D721Med (cell line): ENCODE measurements around the gene TATDN3.

Experiments
- DNase-seq: peaks from one replicate; pipeline ENCODE4 v3.0.0; 2011; ENCODE audit warnings: low spot score; ENCODE audit not compliant: insufficient read length
- FAIRE-seq: peaks from 2 replicates; lab custom pipeline; 2011; peaks lifted over from hg19 to GRCh38; lab: Jason Lieb, UNC
- TF ChIP-seq, protein P1 (sequence below): IDR thresholded peaks from 2 replicates; pipeline ENCODE4 v1.5.1; 2012; ENCODE audit warnings: mild to moderate bottlenecking, control low read depth; ENCODE audit not compliant: insufficient read depth; ENCODE audit errors: missing control alignments

Gene TATDN3, protein sequence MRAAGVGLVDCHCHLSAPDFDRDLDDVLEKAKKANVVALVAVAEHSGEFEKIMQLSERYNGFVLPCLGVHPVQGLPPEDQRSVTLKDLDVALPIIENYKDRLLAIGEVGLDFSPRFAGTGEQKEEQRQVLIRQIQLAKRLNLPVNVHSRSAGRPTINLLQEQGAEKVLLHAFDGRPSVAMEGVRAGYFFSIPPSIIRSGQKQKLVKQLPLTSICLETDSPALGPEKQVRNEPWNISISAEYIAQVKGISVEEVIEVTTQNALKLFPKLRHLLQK

DNA sequence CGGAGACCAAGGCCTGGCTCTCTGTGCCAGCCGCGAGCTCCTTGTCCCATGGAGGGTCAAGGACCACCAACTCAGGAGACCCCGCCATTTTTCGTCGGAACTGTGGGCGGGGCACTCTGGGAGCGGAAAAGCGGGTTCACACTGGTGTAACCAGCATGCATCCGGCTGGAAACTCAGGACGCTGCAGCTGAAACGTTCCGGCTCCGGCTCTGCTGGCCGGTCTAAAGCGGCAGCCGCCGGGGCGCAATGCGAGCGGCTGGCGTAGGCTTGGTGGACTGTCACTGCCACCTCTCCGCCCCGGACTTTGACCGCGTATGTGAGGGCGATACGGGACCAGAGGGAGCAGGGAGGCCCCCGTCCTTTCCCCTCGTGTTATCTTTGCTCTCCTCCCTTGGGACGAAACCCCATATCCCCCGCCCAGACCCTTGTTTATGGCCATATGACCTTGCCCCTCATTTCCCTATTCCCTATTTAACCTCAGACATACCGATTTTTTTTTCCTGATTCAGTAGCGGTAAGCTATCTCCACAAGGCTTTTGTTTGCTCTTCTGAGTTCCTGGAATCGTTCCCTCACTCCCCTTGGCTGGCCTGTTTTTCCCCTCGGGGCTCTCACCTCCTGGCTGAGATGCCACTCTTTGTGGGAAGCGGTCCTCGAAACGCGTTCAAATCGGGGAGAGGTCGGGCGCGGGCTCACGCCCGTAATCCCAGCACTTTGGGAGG, at the start of gene TATDN3, which contains the start of gene NSL1:
TATDN3 (plus strand) TSS at position 219 of the 720 bp plus-strand sequence; CDS start at position 247, 28 bp downstream.
NSL1 (minus strand) TSS at position 102 of the 720 bp plus-strand sequence; CDS start at position 88, 14 bp downstream.
- no peak for FAIRE-seq
- TF ChIP-seq, protein P1, sequence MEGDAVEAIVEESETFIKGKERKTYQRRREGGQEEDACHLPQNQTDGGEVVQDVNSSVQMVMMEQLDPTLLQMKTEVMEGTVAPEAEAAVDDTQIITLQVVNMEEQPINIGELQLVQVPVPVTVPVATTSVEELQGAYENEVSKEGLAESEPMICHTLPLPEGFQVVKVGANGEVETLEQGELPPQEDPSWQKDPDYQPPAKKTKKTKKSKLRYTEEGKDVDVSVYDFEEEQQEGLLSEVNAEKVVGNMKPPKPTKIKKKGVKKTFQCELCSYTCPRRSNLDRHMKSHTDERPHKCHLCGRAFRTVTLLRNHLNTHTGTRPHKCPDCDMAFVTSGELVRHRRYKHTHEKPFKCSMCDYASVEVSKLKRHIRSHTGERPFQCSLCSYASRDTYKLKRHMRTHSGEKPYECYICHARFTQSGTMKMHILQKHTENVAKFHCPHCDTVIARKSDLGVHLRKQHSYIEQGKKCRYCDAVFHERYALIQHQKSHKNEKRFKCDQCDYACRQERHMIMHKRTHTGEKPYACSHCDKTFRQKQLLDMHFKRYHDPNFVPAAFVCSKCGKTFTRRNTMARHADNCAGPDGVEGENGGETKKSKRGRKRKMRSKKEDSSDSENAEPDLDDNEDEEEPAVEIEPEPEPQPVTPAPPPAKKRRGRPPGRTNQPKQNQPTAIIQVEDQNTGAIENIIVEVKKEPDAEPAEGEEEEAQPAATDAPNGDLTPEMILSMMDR, result no peak
- DNase-seq, result peak; percentile 53

DNA sequence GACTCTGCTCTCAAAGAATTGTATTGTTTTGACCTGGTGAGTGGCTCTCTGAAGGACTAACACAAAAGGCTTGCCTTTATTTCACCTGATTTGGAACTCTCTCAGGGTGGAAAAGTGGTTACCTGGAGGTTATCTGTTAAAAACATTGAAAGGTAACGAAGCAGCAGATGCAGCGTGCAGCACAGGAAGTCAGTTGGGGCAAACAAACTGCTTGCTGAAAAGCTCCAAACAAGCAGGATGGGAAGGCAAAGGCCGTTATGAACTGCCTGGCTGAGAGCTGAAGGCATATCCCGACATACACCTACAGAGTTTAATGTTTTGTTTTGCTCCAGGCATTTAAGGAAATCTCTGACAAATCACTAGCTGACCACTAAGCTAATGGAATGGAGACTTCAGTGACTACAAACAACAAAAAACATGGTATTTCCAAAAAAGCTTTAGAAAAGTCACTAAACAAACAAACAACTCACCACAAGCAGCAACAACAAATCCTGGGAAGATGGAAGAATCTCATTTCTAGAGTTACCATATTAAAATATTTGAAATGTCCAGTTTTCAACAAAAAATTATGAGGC, 47.7 kb upstream of the TATDN3 start:
- FAIRE-seq, result no peak
- no peak for DNase-seq
- TF ChIP-seq, protein P1, result no peak

DNA sequence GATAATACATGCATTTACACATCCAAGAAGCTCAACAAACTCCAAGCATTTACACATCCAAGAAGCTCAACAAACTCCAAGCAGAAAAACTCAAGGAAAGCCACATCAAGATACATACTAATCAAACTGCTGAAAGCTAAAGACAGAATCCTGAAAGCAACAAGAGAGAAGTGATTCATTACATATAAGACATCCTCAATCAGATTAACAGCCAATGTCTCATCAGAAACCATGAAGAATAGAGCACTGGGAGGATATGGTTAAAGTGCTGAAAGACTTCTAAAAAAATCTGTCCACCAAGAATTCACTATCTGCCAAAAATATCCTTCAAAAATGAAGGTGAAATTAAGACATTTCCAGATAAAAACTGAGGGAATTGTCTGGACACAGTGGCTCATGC, 46.4 kb upstream of the TATDN3 start:
- TF ChIP-seq, protein P1, result no peak
- FAIRE-seq (no peak), DNase-seq (no peak)

DNA sequence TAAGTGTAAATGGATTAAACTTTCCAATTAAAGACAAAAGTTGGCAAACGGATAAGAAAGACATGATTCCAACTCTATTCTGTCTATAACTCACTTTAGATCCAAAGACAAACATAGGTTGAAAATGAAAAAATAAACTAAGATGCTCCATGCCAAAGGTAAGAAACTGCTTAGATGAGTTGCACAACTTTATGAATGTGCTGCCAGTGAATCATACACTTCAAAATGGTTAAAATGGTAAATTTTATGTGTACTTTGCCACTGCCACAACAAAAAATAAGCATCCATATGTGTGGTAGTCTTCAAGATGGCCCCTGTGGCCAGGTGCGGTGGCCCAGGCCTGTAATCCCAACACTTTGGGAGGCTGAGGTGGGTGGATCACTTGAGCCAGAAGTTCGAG, 45.1 kb upstream of the TATDN3 start:
- TF ChIP-seq, protein P1, result no peak
- DNase-seq (no peak), FAIRE-seq (no peak)

DNA sequence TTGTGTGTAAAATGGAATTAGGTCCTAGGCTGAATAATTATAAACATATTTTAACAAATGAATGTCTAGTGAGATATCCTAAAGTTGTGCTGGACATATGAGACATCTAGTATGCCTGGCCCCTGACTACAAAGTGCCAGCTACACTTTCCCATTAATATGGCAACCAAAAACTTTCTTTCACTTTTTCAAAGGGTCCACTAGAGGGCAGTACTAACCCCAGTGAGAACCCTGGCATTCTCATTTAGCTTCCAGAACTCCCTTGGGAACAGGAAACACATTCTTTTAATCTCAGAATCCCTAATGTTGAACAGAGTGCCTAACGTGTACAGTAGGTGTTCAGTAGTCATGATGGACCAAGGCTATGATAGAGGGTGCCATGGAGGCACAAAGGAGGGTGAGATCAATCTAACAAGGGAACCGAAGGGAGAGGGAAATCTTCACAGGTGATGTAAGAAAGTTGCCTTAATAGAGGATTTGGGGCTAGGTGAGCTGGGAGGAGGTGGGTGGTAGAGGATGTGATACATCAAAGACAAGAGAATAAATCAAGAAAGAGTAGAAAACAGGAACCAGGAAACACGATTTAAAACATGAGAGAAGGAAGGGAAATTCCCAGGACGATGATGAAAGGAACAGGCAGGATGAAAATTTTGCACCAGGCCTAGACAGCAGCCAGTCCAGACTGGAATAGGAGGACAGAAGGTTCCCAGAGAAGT, 41.7 kb upstream of the TATDN3 start:
- TF ChIP-seq, protein P1, result peak; percentile 80
- FAIRE-seq (peak; percentile 70), DNase-seq (peak; percentile 41)

DNA sequence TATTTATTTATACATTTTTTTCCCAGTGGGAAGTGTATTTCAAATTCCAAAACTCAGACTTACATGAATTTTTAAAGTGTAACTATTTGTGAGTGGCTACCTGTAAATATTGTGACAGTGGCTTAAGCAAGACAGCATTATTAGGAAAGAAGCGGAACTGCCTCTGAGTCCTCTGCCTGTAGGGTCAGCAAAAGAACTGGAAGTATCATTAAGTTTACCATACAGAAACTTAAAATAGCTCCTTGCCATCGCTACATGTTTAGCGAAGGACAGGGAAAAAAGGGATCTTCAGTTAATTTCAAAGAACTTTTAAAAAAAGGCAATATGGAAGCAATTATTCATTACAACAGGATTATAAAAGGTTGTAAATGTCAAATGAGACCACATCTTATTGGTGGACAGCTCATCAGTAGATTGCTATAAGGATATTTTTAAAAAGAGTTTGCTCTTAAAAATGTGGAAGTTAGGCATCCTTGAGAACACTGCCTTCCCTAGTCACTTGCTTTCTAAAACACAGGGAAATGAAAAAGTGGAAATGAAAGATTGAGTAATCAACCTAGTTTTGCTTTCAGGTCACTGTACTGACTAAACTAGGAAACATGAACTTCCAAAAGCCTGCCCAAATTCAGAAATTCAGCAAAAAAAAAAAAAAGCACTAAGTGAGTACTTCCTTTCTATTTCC, 39.3 kb upstream of the TATDN3 start:
- TF ChIP-seq, protein P1, result no peak
- FAIRE-seq (peak; percentile 44), DNase-seq (no peak)
